ENCODE measurements around the gene PIR.

Gene PIR

GRCh38 chrX:15493118-15493962, at the start of gene PIR:
Gene PIR, minus strand, starts transcription at chrX:15493333. Its CDS starts 2,076 bp downstream, at chrX:15491257.
- DNase-seq, result peak; percentile 12 to 86 (median 71)

DNA sequence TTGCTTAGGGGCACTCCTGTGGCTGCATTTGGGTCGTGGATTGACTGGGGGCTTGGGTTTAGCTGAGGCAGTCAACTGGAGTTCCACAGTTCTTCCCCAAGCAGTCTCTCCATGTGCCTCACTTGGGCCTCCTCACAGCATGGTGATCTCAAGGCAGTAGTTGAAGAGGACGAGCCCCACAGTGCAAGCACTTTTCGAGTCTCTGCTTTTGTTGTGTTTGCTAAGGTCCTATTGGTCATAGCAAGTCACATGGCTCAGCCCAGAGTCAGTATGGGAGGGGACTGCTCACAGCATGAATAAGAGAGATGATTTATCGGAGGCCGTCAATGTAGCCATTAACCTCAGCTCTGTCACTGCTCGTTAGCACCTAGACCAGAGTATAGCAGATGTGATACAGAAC, 37.2 kb upstream of the PIR start:
- DNase-seq, result no peak

GRCh38 chrX:15529165-15529564, 36.0 kb upstream of the PIR start:
- no peak for DNase-seq

GRCh38 chrX:15525664-15526416, 32.7 kb upstream of the PIR start:
- DNase-seq, result no peak

DNA sequence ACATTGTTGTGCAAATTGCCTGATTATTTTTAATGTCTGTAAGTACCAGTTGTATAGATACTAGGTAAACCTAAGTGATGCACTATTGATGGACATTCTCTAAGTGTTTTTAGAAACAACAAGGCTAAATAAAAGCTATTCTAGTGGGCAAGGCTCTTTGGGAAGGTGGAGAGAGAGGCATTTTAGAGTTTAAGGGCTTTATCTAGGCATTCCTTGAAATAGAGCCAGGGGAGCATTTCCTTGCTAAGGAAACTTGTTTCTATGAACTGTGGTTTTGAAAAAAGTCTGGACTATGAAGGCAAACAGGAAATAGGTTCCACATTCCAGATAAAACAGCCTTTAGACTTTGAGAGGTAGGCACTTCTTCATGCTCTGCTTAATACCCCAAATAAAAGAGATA, 31.3 kb upstream of the PIR start:
- DNase-seq, result no peak

DNA sequence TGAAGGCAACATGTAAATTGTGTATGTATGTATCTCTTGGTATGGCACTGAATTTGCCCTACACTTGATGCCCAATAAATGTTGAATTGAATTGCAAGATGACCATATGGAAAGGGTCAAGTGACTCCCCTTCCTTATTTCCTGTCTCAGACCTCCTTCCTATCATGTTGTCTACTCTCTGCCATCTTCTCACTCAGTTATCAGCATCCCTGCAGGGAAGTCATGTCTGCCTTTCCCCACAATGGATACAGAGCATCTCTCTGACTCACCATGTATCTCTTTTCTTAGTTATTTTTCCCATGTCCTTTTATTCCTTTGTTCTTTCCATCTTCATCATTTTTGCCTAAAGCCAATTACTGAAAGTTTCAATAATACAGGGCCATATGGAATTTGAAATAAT, 30.0 kb upstream of the PIR start:
- DNase-seq, result no peak

- no peak for DNase-seq
Measured at GRCh38 chrX:15522464-15522863, 29.3 kb upstream of the PIR start.

DNA sequence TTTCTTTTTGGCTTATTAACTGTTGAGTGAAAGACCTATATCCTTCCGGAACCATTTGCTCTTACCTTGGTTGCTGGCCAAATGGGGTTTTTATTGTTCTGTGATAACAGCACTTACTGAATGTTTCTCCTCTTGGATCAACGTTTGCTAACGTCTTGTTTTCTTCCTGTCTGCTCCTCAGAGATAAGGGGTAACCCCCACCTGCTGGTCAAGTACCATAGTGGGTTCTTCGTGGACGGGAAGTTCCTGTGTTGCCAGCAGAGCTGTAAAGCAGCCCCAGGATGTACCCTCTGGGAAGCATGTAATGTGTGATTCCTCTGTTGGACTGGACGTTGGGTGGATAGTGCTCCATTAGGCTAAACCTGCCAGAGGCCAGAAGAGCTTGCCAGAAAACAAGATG, 22.8 kb upstream of the PIR start:
- DNase-seq, result no peak

GRCh38 chrX:15514279-15514678, 21.1 kb upstream of the PIR start:
- DNase-seq, result no peak

- DNase-seq, result no peak
Measured at GRCh38 chrX:15512401-15512965, 19.4 kb upstream of the PIR start.

DNA sequence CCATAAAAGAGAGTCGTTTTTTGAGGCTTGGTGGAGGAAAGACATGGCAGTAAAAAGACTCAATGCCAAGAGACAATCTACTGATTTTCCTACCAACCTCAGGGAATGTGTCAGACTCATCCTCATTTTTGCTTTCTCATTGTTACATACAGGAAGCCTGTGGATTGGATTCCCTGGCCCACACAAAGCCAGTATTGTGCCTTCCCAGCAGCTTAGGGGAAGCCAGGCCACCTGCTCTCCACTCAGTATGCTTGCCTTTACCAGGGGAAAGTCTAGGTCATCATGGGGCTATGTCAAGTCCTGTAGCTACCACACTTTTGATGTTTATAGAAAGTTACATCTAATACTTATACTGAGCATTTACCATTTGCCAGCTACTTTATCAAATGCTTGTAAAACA, 18.4 kb upstream of the PIR start:
- DNase-seq, result peak in 15 of 56 donors; percentile 0 to 14 (median 3)

GRCh38 chrX:15509845-15510244, 16.7 kb upstream of the PIR start:
- DNase-seq, result no peak

- no peak for DNase-seq
Measured at GRCh38 chrX:15507005-15507404, 13.9 kb upstream of the PIR start.

GRCh38 chrX:15505101-15505500, 12.0 kb upstream of the PIR start:
- DNase-seq, result no peak

GRCh38 chrX:15504661-15505060, 11.5 kb upstream of the PIR start:
- DNase-seq, result no peak

DNA sequence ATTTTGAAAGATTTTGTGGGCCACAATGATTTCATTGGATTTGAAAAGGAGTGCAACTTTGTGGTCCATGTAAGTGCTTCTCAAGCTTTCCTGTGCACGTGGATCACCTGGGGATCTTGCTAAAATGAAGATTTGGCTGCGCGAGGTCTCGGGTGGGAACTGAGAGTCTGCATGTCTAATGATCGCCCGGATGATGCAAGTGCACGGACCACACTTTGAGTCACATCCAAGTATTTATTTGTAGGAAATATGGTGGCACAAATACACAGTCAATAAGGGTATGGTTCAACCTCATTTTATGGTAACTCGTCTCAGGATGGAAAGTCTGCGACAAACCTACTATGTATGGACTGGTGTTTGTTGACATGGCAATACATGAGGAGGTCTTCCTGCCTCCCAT, 8.4 kb upstream of the PIR start:
- no peak for DNase-seq

DNA sequence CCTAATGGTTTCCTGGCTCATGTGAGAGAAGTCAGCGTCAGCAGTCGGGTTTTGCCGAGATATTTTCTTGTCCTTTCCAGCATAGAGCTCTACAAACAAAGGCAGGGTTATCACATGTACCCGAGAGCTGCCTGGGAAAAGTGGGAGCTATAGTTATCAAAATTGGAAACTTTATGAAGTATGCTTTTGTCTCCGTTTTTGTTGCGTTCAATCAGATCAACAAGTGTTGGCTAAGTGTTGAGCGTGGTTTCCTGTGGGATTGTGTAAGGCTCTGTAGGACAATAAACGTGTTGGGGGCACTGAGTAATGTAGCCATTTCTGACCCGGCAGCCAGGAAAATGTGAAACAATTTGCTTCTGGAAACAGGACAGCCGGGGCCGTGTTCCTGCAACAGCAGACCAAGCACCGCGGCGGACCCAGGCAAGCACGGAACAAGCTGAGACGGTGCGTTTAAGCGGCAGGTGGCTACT, 7.4 kb upstream of the PIR start, which contains the start of gene BMX:
Gene BMX (plus strand): TSS at position 311 of the 470 bp plus-strand sequence. CDS start 7,547 bp downstream, outside the sequence.
- DNase-seq, result no peak

GRCh38 chrX:15499976-15500375, 6.8 kb upstream of the PIR start:
- no peak for DNase-seq

DNA sequence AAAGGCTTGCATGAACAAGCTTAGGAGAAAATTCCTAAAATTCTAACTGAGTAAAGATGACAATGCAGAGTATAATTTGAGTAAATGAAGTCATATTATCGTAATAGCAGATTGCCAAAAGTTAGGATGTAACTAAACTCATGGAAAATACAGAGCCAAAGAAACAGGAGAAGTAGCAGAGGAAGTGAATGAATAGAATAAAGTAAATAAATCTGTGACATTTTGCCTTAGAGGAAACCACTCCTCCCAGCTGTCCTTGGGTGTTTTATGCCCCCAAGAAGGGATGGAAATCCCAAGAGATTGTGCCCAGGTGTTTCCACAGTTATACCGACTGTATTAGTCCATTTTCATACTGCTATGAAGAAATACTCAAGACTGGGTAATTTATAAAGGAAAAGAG, 5.6 kb upstream of the PIR start:
- no peak for DNase-seq

- peak in 31 of 56 donors; percentile 0 to 50 (median 1) for DNase-seq
Measured at GRCh38 chrX:15497865-15498264, 4.7 kb upstream of the PIR start.

DNA sequence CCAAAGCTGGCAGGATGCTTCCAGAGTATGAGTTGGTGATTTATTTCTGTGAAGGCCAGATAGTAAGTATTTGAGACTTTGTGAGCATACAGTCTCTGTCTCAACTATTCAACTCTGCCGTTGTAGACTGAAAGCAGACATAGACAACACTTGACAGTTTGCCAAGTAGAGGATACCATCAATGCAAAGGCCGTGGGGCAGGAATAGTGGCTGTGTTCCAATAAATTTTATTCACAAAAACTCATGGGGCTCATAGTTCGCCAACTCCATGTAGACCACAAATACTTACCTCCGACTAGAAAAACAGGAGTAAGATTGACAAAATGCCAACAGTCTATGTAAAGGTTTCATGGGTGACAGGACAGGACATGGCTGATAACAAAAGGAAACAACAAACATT, 3.7 kb upstream of the PIR start:
- DNase-seq, result no peak

DNA sequence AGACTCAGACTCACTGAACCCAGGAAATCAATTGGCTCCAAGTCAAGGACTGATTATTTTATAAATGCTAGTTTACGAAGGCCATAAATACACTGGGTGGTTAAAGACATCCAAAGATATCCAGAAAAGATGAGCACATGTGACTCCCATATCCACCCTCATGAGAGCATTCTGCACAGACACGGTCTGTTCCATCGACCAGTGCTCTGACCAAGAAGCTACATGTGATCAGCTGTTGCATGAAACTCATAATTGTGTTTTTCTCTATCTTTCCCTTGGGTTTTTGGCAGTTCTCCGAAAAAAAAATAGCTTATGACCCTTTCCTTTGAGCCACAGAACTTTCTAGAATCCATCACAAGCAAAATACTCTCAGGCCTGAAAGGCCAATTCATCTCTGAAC, 2.7 kb upstream of the PIR start:
- no peak for DNase-seq

Measured in nucleus accumbens (tissue), 56 donors.